K562 (cell line): ENCODE data around the gene USP48. TPM values are rescaled to one million over a fixed set of nuclear protein-coding genes. Genes with fewer than 3 reads are reported as not detected.

ENCODE experiments used
- FOXA3 ChIP-seq, 2 experiments: fragments of 450-650 bp in 1 of 2; sonication (generic) in 1 of 2; formaldehyde crosslinking; IDR thresholded peaks in 1 of 2; conservative IDR thresholded peaks in 1 of 2; 2 replicates each; pipeline versions ENCODE4 v1.4.0 to v1.8.0; 2020 to 2022; ENCODE audit warnings: mild to moderate bottlenecking in 2 of 2, missing genetic modification reagents in 1 of 2
- HDGF ChIP-seq: fragments of 450-650 bp; IDR thresholded peaks from 2 replicates; pipeline ENCODE4 v1.6.1; 2016
- KDM4B ChIP-seq, 2 experiments: fragments of 450-650 bp in 1 of 2; sonication (generic) in 1 of 2; IDR thresholded peaks; 2 replicates each; pipeline ENCODE4 v1.6.1; 2016 to 2017; ENCODE audit warnings: borderline replicate concordance in 2 of 2, antibody characterized with exemption in 1 of 2, low read depth in 1 of 2, mild to moderate bottlenecking in 1 of 2
- MCM3 ChIP-seq: fragments of 450-650 bp; IDR thresholded peaks from 2 replicates; pipeline ENCODE4 v1.6.1; 2016
- MED1 ChIP-seq: sonication (generic); formaldehyde crosslinking; IDR thresholded peaks from 2 replicates; pipeline ENCODE4 v1.8.1; 2023; ENCODE audit warnings: missing genetic modification reagents, borderline replicate concordance
- PCBP2 ChIP-seq: fragments of 200-400 bp; formaldehyde crosslinking; IDR thresholded peaks from 2 replicates; pipeline ENCODE4 v1.6.1; 2018; ENCODE audit warnings: low read length, low read depth, mild to moderate bottlenecking, moderate library complexity; ENCODE audit not compliant: poor library complexity, severe bottlenecking
- POLR3G ChIP-seq: IDR thresholded peaks from 2 replicates; pipeline ENCODE4 v1.6.1; 2011; ENCODE audit not compliant: insufficient read length, insufficient replicate concordance; ENCODE audit errors: extremely low read depth
- SAFB2 ChIP-seq: fragments of 200-400 bp; formaldehyde crosslinking; IDR thresholded peaks from 2 replicates; pipeline ENCODE4 v1.6.1; 2018; ENCODE audit warnings: borderline replicate concordance, low read length, low read depth, moderate library complexity; ENCODE audit not compliant: severe bottlenecking
- SNRNP70 ChIP-seq: fragments of 200-400 bp; formaldehyde crosslinking; optimal IDR thresholded peaks from 2 replicates; pipeline ENCODE3; 2017; ENCODE audit warnings: low read depth, low read length
- THRB ChIP-seq: fragments of 450-650 bp; formaldehyde crosslinking; conservative IDR thresholded peaks from 2 replicates; pipeline ENCODE4 v1.4.0; 2022; ENCODE audit warnings: mild to moderate bottlenecking, missing genetic modification characterization
- ZNF121 ChIP-seq: sonication (generic); formaldehyde crosslinking; conservative IDR thresholded peaks from 2 replicates; pipeline ENCODE4 v1.8.0; 2022; ENCODE audit warnings: missing genetic modification reagents
- ZNF347 ChIP-seq: fragments of 450-650 bp; formaldehyde crosslinking; IDR thresholded peaks from 2 replicates; pipeline ENCODE4 v1.4.0; 2020; ENCODE audit warnings: low read depth, mild to moderate bottlenecking, moderate library complexity
- ZNF668 ChIP-seq: fragments of 250-450 bp; sonication (Bioruptor Pico); IDR thresholded peaks from 2 replicates; pipeline ENCODE4 v1.8.0; 2022; ENCODE audit warnings: mild to moderate bottlenecking, inconsistent platforms
- ZNF707 ChIP-seq: fragments of 250-450 bp; sonication (Bioruptor Pico); conservative IDR thresholded peaks from 2 replicates; pipeline ENCODE4 v1.8.0; 2022; ENCODE audit warnings: inconsistent platforms, mild to moderate bottlenecking, moderate library complexity
- ZNF76 ChIP-seq: fragments of 250-450 bp; sonication (Bioruptor Pico); IDR thresholded peaks from 2 replicates; pipeline ENCODE4 v1.4.0; 2020; ENCODE audit warnings: mild to moderate bottlenecking, moderate library complexity, borderline replicate concordance
- ZZZ3 ChIP-seq: fragments of 450-650 bp; IDR thresholded peaks from 2 replicates; pipeline ENCODE4 v1.6.1; 2016; ENCODE audit warnings: antibody characterized with exemption, mild to moderate bottlenecking, moderate library complexity
- polyA plus RNA-seq, 8 experiments: library from polyadenylated mRNA; depleted of rRNA in 4 of 8; stranded (reverse) in 5 of 8; unstranded in 3 of 8; fragments of >200 nt; fragmentation: Nextera tagmentation in 2 of 8; fragmentation: Illumina TruSeq in 1 of 8; extraction: Ambion mirVana in 2 of 8; extraction: Trizol in 1 of 8; gene quantifications; 2 replicates each; pipeline versions ENCODE4 v1.2.1 to v1.2.3, GENCODE V29; 2011 to 2014; ENCODE audit warnings: inconsistent platforms in 1 of 8, missing spikeins in 1 of 8
- total RNA-seq, 7 experiments: library from RNA; depleted of rRNA in 6 of 7; stranded (reverse); fragments of >200 nt in 6 of 7; fragmentation: Illumina TruSeq in 2 of 7; extraction: Trizol in 2 of 7; gene quantifications; 2 replicates each; pipeline versions ENCODE4 v1.2.1 to v1.2.3, GENCODE V29; 2011 to 2021; ENCODE audit warnings: low replicate concordance in 1 of 7
- TF ChIP-seq, protein P1 (sequence below): sonication (generic); formaldehyde crosslinking; IDR thresholded peaks from 2 replicates; pipeline ENCODE4 v1.9.0; 2022; ENCODE audit warnings: mild to moderate bottlenecking, missing genetic modification reagents
- TF ChIP-seq, protein P2 (sequence below): sonication (generic); formaldehyde crosslinking; IDR thresholded peaks from 2 replicates; pipeline ENCODE4 v1.8.1; 2023; ENCODE audit warnings: mild to moderate bottlenecking, missing genetic modification reagents
- TF ChIP-seq, protein P3 (sequence below): fragments of 250-450 bp; sonication (Bioruptor Pico); IDR thresholded peaks from 2 replicates; pipeline ENCODE4 v1.5.0; 2021
- TF ChIP-seq, protein P4 (sequence below): fragments of 450-650 bp; formaldehyde crosslinking; IDR thresholded peaks from 2 replicates; pipeline ENCODE4 v1.4.0; 2022; ENCODE audit warnings: missing genetic modification characterization
- TF ChIP-seq, protein P5 (sequence below): sonication (generic); formaldehyde crosslinking; IDR thresholded peaks from 2 replicates; pipeline ENCODE4 v1.9.0; 2022; ENCODE audit warnings: mild to moderate bottlenecking, missing genetic modification reagents

USP48 gene
- total and polyA plus RNA-seq, 9 of the 15 experiments (the other 6 are each of a cell fraction or from before 2014, with no cell fraction given) = 23.3 to 123 (median 106) TPM

DNA sequence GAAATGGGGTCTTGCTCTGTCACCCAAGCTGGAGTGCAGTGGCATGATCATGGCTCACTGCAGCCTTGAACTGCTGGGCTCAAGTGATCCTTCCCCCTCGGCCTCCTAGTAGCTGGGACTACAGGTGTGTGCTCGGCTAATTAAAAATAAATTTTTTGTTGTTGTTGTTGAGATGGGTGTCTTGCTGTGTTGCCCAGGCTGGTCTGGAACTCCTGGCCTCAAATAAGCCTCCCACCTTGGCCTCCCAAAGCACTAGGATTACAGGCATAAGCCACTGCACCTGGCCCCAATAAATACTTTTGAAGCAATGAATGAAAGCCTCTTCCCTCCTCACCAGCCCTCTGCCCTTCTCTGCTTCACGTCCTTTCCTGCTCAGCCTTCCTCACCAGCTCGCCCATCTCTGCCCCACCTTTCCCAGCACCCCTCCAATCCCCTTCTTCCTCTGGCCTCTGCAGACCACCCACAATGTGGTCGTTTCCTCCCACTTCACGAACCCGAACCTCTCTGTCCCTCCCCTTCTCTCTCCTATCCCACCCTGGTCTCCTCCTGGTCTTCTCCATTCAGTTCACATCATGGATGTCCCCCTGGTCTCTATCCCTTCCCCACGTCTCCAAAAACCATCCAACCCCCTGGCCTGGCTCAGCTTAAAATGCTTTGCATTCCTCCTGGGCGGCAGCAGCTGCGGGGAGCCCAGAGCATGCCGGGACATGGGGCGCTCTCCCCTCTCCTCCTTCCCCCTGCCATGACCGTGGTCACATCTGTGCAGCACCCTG, 152.2 kb downstream of the USP48 start (continued):
- TF ChIP-seq ZNF347 (CRISPR knock-in tag) (no peak), ZZZ3 (no peak), SNRNP70 (no peak), ZNF76 (CRISPR knock-in tag) (no peak), MCM3 (no peak), ZNF121 (peak; percentile 81), SAFB2 (no peak), PCBP2 (no peak), KDM4B (IDR thresholded peaks at IDR 0.05; ENCODE audit: borderline replicate concordance in 2 of 2, low read depth in 1 of 2) (no peak), FOXA3 (CRISPR knock-in tag; conservative IDR thresholded peaks at IDR 0.05 in 1 of 2, IDR thresholded peaks at IDR 0.05 in 1 of 2) (no peak), MED1 (CRISPR knock-in tag) (no peak), THRB (CRISPR knock-in tag) (0 out of 2 replicates have a peak, but pooled peaks have one; percentile 35), ZNF707 (no peak), POLR3G (no peak), ZNF668 (CRISPR knock-in tag) (no peak), HDGF (0 out of 2 replicates have a peak, but pooled peaks have one; percentile 28)
- TF ChIP-seq, protein P1, sequence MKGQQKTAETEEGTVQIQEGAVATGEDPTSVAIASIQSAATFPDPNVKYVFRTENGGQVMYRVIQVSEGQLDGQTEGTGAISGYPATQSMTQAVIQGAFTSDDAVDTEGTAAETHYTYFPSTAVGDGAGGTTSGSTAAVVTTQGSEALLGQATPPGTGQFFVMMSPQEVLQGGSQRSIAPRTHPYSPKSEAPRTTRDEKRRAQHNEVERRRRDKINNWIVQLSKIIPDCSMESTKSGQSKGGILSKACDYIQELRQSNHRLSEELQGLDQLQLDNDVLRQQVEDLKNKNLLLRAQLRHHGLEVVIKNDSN (CRISPR knock-in tag) = no peak
- TF ChIP-seq, protein P2, sequence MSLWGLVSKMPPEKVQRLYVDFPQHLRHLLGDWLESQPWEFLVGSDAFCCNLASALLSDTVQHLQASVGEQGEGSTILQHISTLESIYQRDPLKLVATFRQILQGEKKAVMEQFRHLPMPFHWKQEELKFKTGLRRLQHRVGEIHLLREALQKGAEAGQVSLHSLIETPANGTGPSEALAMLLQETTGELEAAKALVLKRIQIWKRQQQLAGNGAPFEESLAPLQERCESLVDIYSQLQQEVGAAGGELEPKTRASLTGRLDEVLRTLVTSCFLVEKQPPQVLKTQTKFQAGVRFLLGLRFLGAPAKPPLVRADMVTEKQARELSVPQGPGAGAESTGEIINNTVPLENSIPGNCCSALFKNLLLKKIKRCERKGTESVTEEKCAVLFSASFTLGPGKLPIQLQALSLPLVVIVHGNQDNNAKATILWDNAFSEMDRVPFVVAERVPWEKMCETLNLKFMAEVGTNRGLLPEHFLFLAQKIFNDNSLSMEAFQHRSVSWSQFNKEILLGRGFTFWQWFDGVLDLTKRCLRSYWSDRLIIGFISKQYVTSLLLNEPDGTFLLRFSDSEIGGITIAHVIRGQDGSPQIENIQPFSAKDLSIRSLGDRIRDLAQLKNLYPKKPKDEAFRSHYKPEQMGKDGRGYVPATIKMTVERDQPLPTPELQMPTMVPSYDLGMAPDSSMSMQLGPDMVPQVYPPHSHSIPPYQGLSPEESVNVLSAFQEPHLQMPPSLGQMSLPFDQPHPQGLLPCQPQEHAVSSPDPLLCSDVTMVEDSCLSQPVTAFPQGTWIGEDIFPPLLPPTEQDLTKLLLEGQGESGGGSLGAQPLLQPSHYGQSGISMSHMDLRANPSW (CRISPR knock-in tag) = no peak
- TF ChIP-seq, protein P3, sequence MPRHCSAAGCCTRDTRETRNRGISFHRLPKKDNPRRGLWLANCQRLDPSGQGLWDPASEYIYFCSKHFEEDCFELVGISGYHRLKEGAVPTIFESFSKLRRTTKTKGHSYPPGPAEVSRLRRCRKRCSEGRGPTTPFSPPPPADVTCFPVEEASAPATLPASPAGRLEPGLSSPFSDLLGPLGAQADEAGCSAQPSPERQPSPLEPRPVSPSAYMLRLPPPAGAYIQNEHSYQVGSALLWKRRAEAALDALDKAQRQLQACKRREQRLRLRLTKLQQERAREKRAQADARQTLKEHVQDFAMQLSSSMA = no peak
- TF ChIP-seq, protein P4, sequence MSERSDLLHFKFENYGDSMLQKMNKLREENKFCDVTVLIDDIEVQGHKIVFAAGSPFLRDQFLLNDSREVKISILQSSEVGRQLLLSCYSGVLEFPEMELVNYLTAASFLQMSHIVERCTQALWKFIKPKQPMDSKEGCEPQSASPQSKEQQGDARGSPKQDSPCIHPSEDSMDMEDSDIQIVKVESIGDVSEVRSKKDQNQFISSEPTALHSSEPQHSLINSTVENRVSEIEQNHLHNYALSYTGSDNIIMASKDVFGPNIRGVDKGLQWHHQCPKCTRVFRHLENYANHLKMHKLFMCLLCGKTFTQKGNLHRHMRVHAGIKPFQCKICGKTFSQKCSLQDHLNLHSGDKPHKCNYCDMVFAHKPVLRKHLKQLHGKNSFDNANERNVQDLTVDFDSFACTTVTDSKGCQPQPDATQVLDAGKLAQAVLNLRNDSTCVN = 0 out of 2 replicates have a peak, but pooled peaks have one; percentile 17
- TF ChIP-seq, protein P5, sequence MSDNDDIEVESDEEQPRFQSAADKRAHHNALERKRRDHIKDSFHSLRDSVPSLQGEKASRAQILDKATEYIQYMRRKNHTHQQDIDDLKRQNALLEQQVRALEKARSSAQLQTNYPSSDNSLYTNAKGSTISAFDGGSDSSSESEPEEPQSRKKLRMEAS (CRISPR knock-in tag) = no peak
